GM12801 (cell line): ENCODE results near the gene DTNB.

Source experiments
- CTCF ChIP-seq: IDR thresholded peaks from one replicate; pipeline ENCODE4 v1.5.1; 2011; ENCODE audit warnings: control low read depth; ENCODE audit not compliant: insufficient read length; ENCODE audit errors: extremely low read depth

The DTNB gene

GRCh38 chr2:25435421-25435820, 238.0 kb downstream of the DTNB start:
- TF ChIP-seq CTCF = no peak

DNA sequence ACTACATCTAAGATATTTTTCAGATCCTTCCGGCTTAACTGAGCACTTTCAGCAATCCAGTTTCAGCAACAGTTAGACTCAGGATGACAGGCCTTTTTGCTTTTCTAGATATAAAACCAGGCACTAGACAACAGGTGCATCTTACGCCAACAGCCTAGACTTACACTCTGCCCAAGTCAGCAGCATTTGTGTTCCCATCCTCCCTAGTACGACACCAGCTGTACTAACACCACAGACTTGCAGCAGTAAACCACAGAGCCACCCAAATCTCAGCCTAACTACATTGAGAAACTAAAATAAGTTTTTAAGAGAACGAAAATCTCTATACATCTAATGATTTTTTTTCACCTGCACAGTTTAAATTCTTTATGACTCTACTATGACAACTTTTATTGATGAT, 241.8 kb downstream of the DTNB start:
- TF ChIP-seq CTCF = no peak

DNA sequence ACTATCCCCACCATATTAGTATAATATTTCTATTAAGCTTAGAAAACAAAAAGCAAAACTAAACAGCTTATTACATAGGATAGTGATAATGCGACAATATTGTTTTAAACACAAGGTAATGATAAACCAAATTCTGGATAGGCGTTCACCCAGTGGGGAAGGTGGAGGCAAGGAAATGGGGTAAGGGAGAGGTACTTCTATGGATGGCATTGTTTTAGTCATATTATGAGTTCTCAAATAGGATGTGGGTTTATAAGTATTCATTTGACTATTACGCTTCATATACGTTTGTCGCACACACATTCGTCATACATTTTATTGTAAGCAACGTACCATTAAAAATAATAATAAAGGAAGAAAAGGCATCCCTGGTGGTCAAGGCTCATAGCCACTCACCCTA, 242.8 kb downstream of the DTNB start:
- TF ChIP-seq CTCF = no peak

GRCh38 chr2:25426326-25426725, 247.1 kb downstream of the DTNB start:
- no peak for TF ChIP-seq CTCF

- TF ChIP-seq CTCF = no peak
Observed at GRCh38 chr2:25424426-25425028, 248.8 kb downstream of the DTNB start.

- no peak for TF ChIP-seq CTCF
Observed at GRCh38 chr2:25421820-25422411, 251.5 kb downstream of the DTNB start.

- TF ChIP-seq CTCF = no peak
Observed at GRCh38 chr2:25421289-25421688, 252.1 kb downstream of the DTNB start.

DNA sequence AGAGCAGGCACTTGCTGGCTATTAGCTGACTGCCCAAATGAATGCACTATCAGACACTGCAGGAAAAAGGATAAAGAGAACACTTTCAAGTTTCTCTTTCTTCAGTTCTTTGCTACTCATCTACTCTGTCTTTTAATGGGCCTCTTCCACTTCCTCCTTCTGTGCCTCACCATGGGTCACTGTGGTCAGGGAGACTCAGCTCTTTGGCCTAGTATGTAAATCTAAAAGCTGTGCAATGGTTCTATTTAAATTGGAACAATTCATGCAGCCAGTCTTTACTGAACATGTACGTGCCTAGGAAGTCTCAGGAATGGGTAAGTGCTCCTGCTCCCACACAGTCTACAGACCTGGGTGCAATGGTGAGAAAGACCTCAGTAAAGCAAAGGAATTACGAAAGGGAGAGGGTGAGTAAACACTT, 252.5 kb downstream of the DTNB start:
- no peak for TF ChIP-seq CTCF
